ENCODE results near the gene FSIP1. TPM values are rescaled to one million over a fixed set of nuclear protein-coding genes. Genes with fewer than 3 reads are reported as not detected.

The FSIP1 gene
- polyA plus RNA-seq, 3 donors: 0.10 to 0.48 (median 0.21) TPM

- intact Hi-C loops (cut with micrococcal nuclease): no loop called here
- DNase-seq: no peak
- no peaks in the 10 kb centered on the region for H3K4me1 Mint-ChIP-seq
- no peaks in the 10 kb centered on the region for H3K27me3 ChIP-seq (ENCODE audit: control insufficient read depth in 2 of 2, insufficient read depth in 2 of 2, low read length in 2 of 2)
- H3K4me2 ChIP-seq (replicated peaks; ENCODE audit: extremely low read depth, low read length, poor library complexity, severe bottlenecking): no peak overlapping the region
- no peaks in the 10 kb centered on the region for H4K20me1 ChIP-seq (ENCODE audit: insufficient read depth, low read length)
- H2AFZ ChIP-seq (ENCODE audit: insufficient read depth, low read depth, low read length, poor library complexity, severe bottlenecking): no peak overlapping the region
- H3K4me1 ChIP-seq (ENCODE audit: control insufficient read depth in 1 of 2, insufficient read depth in 2 of 2, low read length in 2 of 2): no peaks in the 10 kb centered on the region
- H3K27ac ChIP-seq (ENCODE audit: low read depth in 1 of 2, low read length in 2 of 2): no peak overlapping the region
- peaks cover 0 to 1% (median 0%) of the 10 kb centered on the region in 3 donors for H3K27me3 Mint-ChIP-seq (ENCODE audit: low read depth in 3 of 3)
- no peak overlapping the region for H3K4me3 Mint-ChIP-seq
- no peak for TF ChIP-seq CTCF (IDR thresholded peaks at IDR 0.05)
- no CpG with 5 or more reads among the region's 2 CpGs for WGBS (ENCODE audit: insufficient coverage)
- H3K79me2 ChIP-seq (ENCODE audit: insufficient read depth, low read length): no peaks in the 10 kb centered on the region
- H3K4me3 ChIP-seq (replicated peaks in 1 of 3; ENCODE audit: low read depth in 2 of 3, low read length in 3 of 3): no peak overlapping the region
- no peaks in the 10 kb centered on the region for H3K36me3 Mint-ChIP-seq
- no peak overlapping the region for H3K27ac Mint-ChIP-seq
- H3K9ac ChIP-seq (ENCODE audit: insufficient read depth, low read length, poor library complexity, severe bottlenecking): no peak overlapping the region
- no peaks in the 10 kb centered on the region for H3K9me3 Mint-ChIP-seq
- H3K36me3 ChIP-seq (replicated peaks in 1 of 2; ENCODE audit: control insufficient read depth in 1 of 2, insufficient read depth in 2 of 2, low read length in 2 of 2): no peaks in the 10 kb centered on the region
- no peaks in the 10 kb centered on the region for H3K9me3 ChIP-seq (replicated peaks in 1 of 2; ENCODE audit: control insufficient read depth in 1 of 2, insufficient read depth in 1 of 2, low read length in 2 of 2)
Measured at GRCh38 chr15:39670687-39671086, 112.0 kb downstream of the FSIP1 start.

GRCh38 chr15:39669661-39670060, 113.0 kb downstream of the FSIP1 start:
- TF ChIP-seq CTCF (IDR thresholded peaks at IDR 0.05): no peak
- no peak overlapping the region for H3K4me2 ChIP-seq (replicated peaks; ENCODE audit: extremely low read depth, low read length, poor library complexity, severe bottlenecking)
- H3K27ac Mint-ChIP-seq: no peak overlapping the region
- no peaks in the 10 kb centered on the region for H3K9me3 ChIP-seq (replicated peaks in 1 of 2; ENCODE audit: control insufficient read depth in 1 of 2, insufficient read depth in 1 of 2, low read length in 2 of 2)
- no peaks in the 10 kb centered on the region for H3K4me1 Mint-ChIP-seq
- H3K36me3 ChIP-seq (replicated peaks in 1 of 2; ENCODE audit: control insufficient read depth in 1 of 2, insufficient read depth in 2 of 2, low read length in 2 of 2): no peaks in the 10 kb centered on the region
- no CpG with 5 or more reads among the region's 2 CpGs for WGBS (ENCODE audit: insufficient coverage)
- intact Hi-C loops (cut with micrococcal nuclease): no loop called here
- no peak overlapping the region for H3K4me3 ChIP-seq (replicated peaks in 1 of 3; ENCODE audit: low read depth in 2 of 3, low read length in 3 of 3)
- no peak overlapping the region for H3K4me3 Mint-ChIP-seq
- H4K20me1 ChIP-seq (ENCODE audit: insufficient read depth, low read length): no peaks in the 10 kb centered on the region
- H3K36me3 Mint-ChIP-seq: no peaks in the 10 kb centered on the region
- no peaks in the 10 kb centered on the region for H3K4me1 ChIP-seq (ENCODE audit: control insufficient read depth in 1 of 2, insufficient read depth in 2 of 2, low read length in 2 of 2)
- no peak for DNase-seq
- peaks cover 0 to 2% of the 10 kb centered on the region in 2 donors for H3K27me3 ChIP-seq (ENCODE audit: control insufficient read depth in 2 of 2, insufficient read depth in 2 of 2, low read length in 2 of 2)
- H3K27me3 Mint-ChIP-seq (ENCODE audit: low read depth in 3 of 3): peaks cover 0 to 3% (median under 1%) of the 10 kb centered on the region in 3 donors
- no peak overlapping the region for H3K9ac ChIP-seq (ENCODE audit: insufficient read depth, low read length, poor library complexity, severe bottlenecking)
- no peaks in the 10 kb centered on the region for H3K9me3 Mint-ChIP-seq
- H3K79me2 ChIP-seq (ENCODE audit: insufficient read depth, low read length): no peaks in the 10 kb centered on the region
- H3K27ac ChIP-seq (ENCODE audit: low read depth in 1 of 2, low read length in 2 of 2): no peak overlapping the region
- H2AFZ ChIP-seq (ENCODE audit: insufficient read depth, low read depth, low read length, poor library complexity, severe bottlenecking): no peak overlapping the region

All from CD14-positive monocyte (primary cell).